Measurements from ENCODE around the gene NBL1. TPM values are rescaled to one million over a fixed set of nuclear protein-coding genes. Genes with fewer than 3 reads are reported as not detected.

NBL1 gene
- total and polyA plus RNA-seq, 10 of the 15 experiments (the other 5 are each of a cell fraction or from before 2014, with no cell fraction given), result 0.13 to 2.4 (median 0.81) TPM; not detected in 1

DNA sequence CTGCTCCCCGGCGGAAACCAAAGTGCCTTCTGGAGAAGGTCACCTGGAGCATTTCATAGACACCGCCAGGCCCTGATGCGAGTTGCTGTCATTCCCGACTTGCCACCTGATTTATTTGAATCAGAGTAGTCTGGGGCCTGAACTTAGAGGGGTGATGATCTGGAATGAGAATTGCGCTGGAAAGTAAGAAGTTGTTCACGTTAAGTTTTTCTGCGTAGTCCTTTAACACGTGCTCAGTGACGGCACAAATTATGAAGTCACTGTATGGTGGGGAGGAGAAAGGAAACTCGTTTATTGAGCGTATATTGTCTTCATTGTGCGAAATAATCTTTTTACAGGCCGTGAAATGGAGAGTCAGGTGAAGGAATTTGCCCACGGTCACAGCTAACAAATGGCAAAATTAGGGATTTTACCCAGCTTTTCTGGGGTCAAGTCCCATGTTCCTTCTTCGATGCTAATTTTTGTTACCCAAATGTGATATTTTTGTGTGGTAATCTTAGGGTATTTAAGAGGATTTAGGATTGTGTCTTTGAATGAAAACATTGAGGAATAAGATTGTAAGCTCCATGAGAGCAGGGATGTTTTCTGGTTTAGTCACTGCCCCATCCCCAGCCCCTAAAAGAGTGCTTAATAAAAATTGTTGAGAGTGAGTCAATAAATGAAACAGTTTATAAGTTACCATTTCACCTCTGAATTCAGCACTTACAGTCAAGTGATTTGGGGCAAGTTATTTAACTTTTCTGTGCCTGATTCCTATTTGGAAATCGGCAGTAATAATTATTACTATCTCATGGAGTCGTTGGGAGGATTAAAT, 46.4 kb upstream of the NBL1 start (continued):
- TF ChIP-seq, protein P1, sequence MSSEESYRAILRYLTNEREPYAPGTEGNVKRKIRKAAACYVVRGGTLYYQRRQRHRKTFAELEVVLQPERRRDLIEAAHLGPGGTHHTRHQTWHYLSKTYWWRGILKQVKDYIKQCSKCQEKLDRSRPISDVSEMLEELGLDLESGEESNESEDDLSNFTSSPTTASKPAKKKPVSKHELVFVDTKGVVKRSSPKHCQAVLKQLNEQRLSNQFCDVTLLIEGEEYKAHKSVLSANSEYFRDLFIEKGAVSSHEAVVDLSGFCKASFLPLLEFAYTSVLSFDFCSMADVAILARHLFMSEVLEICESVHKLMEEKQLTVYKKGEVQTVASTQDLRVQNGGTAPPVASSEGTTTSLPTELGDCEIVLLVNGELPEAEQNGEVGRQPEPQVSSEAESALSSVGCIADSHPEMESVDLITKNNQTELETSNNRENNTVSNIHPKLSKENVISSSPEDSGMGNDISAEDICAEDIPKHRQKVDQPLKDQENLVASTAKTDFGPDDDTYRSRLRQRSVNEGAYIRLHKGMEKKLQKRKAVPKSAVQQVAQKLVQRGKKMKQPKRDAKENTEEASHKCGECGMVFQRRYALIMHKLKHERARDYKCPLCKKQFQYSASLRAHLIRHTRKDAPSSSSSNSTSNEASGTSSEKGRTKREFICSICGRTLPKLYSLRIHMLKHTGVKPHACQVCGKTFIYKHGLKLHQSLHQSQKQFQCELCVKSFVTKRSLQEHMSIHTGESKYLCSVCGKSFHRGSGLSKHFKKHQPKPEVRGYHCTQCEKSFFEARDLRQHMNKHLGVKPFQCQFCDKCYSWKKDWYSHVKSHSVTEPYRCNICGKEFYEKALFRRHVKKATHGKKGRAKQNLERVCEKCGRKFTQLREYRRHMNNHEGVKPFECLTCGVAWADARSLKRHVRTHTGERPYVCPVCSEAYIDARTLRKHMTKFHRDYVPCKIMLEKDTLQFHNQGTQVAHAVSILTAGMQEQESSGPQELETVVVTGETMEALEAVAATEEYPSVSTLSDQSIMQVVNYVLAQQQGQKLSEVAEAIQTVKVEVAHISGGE (CRISPR knock-in tag; IDR thresholded peaks at IDR 0.05), result no peak
- TF ChIP-seq, protein P2, sequence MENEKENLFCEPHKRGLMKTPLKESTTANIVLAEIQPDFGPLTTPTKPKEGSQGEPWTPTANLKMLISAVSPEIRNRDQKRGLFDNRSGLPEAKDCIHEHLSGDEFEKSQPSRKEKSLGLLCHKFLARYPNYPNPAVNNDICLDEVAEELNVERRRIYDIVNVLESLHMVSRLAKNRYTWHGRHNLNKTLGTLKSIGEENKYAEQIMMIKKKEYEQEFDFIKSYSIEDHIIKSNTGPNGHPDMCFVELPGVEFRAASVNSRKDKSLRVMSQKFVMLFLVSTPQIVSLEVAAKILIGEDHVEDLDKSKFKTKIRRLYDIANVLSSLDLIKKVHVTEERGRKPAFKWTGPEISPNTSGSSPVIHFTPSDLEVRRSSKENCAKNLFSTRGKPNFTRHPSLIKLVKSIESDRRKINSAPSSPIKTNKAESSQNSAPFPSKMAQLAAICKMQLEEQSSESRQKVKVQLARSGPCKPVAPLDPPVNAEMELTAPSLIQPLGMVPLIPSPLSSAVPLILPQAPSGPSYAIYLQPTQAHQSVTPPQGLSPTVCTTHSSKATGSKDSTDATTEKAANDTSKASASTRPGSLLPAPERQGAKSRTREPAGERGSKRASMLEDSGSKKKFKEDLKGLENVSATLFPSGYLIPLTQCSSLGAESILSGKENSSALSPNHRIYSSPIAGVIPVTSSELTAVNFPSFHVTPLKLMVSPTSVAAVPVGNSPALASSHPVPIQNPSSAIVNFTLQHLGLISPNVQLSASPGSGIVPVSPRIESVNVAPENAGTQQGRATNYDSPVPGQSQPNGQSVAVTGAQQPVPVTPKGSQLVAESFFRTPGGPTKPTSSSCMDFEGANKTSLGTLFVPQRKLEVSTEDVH (IDR thresholded peaks at IDR 0.05; ENCODE audit: low read depth, partially characterized antibody), result no peak
- TF ChIP-seq, protein P3, sequence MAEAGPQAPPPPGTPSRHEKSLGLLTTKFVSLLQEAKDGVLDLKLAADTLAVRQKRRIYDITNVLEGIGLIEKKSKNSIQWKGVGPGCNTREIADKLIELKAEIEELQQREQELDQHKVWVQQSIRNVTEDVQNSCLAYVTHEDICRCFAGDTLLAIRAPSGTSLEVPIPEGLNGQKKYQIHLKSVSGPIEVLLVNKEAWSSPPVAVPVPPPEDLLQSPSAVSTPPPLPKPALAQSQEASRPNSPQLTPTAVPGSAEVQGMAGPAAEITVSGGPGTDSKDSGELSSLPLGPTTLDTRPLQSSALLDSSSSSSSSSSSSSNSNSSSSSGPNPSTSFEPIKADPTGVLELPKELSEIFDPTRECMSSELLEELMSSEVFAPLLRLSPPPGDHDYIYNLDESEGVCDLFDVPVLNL (IDR thresholded peaks at IDR 0.05; ENCODE audit: low read depth, low read length), result no peak
- TF ChIP-seq POLR2AphosphoS2 (IDR thresholded peaks at IDR 0.05; ENCODE audit: low read depth, low read length) (no peak), NR2C2 (IDR thresholded peaks at IDR 0.05; ENCODE audit: borderline replicate concordance, control insufficient read depth, insufficient read length, low read depth) (no peak), SREBF2 (IDR thresholded peaks at IDR 0.05; ENCODE audit: low read length) (no peak), KLF5 (IDR thresholded peaks at IDR 0.05; ENCODE audit: partially characterized antibody) (no peak), MYB (IDR thresholded peaks at IDR 0.05; ENCODE audit: borderline replicate concordance, low read depth, low read length) (no peak), ZNF274 (IDR thresholded peaks at IDR 0.05; ENCODE audit: insufficient read depth, insufficient read length) (no peak), BRCA1 (IDR thresholded peaks at IDR 0.05; ENCODE audit: low read depth, low read length) (no peak), NFYA (IDR thresholded peaks at IDR 0.05; ENCODE audit: borderline replicate concordance, low read depth, low read length) (no peak), IKZF2 (IDR thresholded peaks at IDR 0.05) (0 out of 4 replicates have a peak, but pooled peaks of 1 of the 2 experiments have one; percentile 8), PAX8 (IDR thresholded peaks at IDR 0.05) (no peak)
- TF ChIP-seq, protein P4, sequence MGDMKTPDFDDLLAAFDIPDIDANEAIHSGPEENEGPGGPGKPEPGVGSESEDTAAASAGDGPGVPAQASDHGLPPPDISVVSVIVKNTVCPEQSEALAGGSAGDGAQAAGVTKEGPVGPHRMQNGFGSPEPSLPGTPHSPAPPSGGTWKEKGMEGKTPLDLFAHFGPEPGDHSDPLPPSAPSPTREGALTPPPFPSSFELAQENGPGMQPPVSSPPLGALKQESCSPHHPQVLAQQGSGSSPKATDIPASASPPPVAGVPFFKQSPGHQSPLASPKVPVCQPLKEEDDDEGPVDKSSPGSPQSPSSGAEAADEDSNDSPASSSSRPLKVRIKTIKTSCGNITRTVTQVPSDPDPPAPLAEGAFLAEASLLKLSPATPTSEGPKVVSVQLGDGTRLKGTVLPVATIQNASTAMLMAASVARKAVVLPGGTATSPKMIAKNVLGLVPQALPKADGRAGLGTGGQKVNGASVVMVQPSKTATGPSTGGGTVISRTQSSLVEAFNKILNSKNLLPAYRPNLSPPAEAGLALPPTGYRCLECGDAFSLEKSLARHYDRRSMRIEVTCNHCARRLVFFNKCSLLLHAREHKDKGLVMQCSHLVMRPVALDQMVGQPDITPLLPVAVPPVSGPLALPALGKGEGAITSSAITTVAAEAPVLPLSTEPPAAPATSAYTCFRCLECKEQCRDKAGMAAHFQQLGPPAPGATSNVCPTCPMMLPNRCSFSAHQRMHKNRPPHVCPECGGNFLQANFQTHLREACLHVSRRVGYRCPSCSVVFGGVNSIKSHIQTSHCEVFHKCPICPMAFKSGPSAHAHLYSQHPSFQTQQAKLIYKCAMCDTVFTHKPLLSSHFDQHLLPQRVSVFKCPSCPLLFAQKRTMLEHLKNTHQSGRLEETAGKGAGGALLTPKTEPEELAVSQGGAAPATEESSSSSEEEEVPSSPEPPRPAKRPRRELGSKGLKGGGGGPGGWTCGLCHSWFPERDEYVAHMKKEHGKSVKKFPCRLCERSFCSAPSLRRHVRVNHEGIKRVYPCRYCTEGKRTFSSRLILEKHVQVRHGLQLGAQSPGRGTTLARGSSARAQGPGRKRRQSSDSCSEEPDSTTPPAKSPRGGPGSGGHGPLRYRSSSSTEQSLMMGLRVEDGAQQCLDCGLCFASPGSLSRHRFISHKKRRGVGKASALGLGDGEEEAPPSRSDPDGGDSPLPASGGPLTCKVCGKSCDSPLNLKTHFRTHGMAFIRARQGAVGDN (IDR thresholded peaks at IDR 0.05), result no peak
- TF ChIP-seq, protein P5, sequence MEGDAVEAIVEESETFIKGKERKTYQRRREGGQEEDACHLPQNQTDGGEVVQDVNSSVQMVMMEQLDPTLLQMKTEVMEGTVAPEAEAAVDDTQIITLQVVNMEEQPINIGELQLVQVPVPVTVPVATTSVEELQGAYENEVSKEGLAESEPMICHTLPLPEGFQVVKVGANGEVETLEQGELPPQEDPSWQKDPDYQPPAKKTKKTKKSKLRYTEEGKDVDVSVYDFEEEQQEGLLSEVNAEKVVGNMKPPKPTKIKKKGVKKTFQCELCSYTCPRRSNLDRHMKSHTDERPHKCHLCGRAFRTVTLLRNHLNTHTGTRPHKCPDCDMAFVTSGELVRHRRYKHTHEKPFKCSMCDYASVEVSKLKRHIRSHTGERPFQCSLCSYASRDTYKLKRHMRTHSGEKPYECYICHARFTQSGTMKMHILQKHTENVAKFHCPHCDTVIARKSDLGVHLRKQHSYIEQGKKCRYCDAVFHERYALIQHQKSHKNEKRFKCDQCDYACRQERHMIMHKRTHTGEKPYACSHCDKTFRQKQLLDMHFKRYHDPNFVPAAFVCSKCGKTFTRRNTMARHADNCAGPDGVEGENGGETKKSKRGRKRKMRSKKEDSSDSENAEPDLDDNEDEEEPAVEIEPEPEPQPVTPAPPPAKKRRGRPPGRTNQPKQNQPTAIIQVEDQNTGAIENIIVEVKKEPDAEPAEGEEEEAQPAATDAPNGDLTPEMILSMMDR (IDR thresholded peaks at IDR 0.05 in 2 of 3, conservative IDR thresholded peaks at IDR 0.05 in 1 of 3; ENCODE audit: control insufficient read depth in 2 of 3, extremely low read depth in 1 of 3, insufficient read depth in 1 of 3, low read depth in 3 of 3, low read length in 3 of 3), result no peak

Measured in GM12878 (cell line).